ENCODE measurements around the gene B3GAT1.

DNA sequence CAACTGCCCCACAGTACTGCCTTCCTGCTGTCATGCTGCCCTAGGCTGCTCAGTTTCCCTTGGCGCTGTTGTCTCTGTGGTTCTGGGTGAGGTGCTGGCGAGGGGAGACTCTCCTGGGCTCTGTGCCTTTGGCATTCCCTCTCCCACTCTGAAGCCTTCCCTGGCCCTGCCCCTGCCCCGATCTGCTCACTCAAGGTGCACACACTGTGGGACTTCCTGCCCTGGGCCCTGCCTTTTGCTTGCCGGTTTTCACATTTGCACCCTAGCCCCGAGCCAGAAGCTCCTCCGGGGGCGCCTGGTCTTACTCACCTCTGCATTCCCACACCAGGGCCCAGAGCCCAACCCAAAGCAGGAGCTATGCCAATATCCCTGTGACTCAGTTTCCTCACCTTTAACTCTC lies 12.0 kb downstream of the B3GAT1 start:
- TF ChIP-seq, protein P1, sequence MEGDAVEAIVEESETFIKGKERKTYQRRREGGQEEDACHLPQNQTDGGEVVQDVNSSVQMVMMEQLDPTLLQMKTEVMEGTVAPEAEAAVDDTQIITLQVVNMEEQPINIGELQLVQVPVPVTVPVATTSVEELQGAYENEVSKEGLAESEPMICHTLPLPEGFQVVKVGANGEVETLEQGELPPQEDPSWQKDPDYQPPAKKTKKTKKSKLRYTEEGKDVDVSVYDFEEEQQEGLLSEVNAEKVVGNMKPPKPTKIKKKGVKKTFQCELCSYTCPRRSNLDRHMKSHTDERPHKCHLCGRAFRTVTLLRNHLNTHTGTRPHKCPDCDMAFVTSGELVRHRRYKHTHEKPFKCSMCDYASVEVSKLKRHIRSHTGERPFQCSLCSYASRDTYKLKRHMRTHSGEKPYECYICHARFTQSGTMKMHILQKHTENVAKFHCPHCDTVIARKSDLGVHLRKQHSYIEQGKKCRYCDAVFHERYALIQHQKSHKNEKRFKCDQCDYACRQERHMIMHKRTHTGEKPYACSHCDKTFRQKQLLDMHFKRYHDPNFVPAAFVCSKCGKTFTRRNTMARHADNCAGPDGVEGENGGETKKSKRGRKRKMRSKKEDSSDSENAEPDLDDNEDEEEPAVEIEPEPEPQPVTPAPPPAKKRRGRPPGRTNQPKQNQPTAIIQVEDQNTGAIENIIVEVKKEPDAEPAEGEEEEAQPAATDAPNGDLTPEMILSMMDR (IDR thresholded peaks at IDR 0.05; ENCODE audit: borderline replicate concordance, extremely low read depth, low read length, poor library complexity, severe bottlenecking): no peak
- no peak for TF ChIP-seq EZH2 (IDR thresholded peaks at IDR 0.05; ENCODE audit: borderline replicate concordance, low read depth, low read length, severe bottlenecking)

All from DND-41 (cell line).